GM12875 (cell line): ENCODE data around the gene EARS2.

Experiments used
- H3K4me3 ChIP-seq: one replicate; pipeline ENCODE4 v1.5.1; 2011; ENCODE audit warnings: low read depth, low read length, control low read depth
- CTCF ChIP-seq: IDR thresholded peaks from 2 replicates; pipeline ENCODE4 v1.5.1; 2011; ENCODE audit warnings: low read depth, mild to moderate bottlenecking, control low read depth, inconsistent platforms, low read length, moderate library complexity, borderline replicate concordance; ENCODE audit not compliant: insufficient read depth

EARS2 gene

GRCh38 chr16:23527961-23528643 lies 29.0 kb downstream of the EARS2 start:
- TF ChIP-seq CTCF, result no peak
- H3K4me3 ChIP-seq, result no peak overlapping the region

DNA sequence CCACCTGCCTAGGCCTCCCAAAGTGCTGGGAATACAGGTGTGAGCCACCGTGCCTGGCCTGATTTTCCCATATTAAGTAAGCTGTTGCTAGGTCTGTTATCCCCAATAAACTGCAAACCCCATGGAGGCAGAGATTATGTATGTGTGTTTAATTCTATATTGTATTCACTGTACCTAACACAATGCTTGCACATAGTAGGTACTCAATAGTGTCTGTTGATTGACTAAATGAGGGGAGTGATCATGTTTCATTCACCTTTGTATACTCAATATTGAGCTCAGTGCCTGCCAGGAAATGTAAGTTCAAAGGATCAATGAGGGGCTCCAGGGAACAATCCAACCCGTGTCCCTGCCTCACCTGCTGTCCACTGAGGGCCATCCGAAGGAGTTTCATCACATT lies 32.3 kb downstream of the EARS2 start:
- no peak overlapping the region for H3K4me3 ChIP-seq
- no peak for TF ChIP-seq CTCF

- no peak overlapping the region for H3K4me3 ChIP-seq
- no peak for TF ChIP-seq CTCF
Observed at GRCh38 chr16:23523876-23524385, 33.2 kb downstream of the EARS2 start.

DNA sequence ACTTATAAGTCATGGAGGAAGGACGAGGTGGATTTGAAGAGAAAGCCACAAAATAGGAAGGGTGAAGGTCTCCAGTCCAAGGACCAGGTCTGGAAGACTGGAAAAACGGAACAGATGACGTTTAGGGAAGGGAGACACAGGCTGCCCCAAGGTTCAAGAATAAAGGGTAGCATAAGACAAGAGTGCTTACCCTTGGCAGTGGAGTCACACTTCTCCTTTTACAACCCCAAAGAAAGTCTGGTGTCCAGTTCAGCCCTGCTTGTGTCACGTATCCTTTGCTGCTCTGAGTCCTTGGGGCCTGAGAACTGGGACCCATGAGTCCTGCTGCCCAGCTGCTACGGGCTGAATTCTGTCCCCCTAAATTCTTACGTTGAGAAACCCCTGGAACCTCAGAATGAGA lies 33.8 kb downstream of the EARS2 start:
- no peak overlapping the region for H3K4me3 ChIP-seq
- TF ChIP-seq CTCF, result no peak

- H3K4me3 ChIP-seq, result no peak overlapping the region
- TF ChIP-seq CTCF, result no peak
Observed at GRCh38 chr16:23521965-23522364, 35.2 kb downstream of the EARS2 start.

- no peak for TF ChIP-seq CTCF
- H3K4me3 ChIP-seq, result no peak overlapping the region
Observed at GRCh38 chr16:23521037-23521743, 36.0 kb downstream of the EARS2 start.

GRCh38 chr16:23520500-23520899 lies 36.6 kb downstream of the EARS2 start:
- H3K4me3 ChIP-seq, result no peak overlapping the region
- TF ChIP-seq CTCF, result no peak
